ENCODE results near the gene CROCC.

DNA sequence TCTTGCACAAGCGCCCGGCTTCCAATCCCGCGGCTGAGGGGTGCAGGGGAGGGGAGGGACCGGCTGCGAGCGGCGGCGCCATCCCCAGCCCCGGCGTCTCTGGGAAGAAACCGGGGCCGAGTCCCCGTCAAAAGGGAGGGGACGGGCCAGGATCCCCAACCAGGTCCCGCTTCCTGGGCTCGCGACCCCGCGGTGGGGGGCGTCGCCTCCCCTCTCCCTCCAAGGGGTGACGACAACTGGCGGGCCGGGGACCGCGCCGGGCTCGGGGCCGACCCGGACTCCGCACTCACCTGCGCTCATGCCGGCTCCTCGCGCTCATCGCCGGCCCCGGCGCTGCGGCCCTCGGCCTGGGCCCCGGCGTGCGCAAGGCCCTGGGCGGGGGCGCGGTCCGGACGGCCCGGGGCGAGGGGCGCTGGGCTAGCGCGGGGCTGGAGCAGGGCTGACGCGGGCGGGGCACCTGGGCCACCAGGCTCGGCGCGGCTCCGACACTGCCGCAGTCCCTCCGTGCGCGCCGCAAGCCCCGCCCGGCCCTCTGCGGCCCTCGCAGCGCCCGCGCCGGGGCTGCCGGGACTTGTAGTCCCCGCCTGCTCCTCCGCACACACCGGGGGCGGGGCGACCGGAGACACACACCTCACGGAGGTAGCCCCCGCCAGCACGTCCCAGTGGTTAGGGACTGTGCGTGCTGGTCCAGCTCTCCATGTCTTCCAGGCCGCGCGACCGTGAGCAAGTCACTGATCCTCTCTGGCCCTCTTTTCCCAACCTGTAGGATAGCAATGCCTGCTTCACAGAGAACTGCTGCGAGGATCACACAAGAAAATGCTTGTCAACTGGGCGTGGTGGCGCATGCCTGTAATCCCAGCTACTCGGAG is 89.9 kb downstream of the CROCC start, which contains the start of gene ATP13A2:
- TF ChIP-seq CTCF (IDR thresholded peaks at IDR 0.05) (no peak), POLR2A (IDR thresholded peaks at IDR 0.05) (no peak)

Data from lower leg skin (tissue), 3 donors.